Mesendoderm (in vitro differentiated cells): ENCODE measurements around the gene VEGFB.
A peak's percentile ranks its signal among the peaks of the same experiment; 100 is the strongest.
"Not testable (repeated sequence)": the region's sequence is repeated elsewhere in the genome, so short reads cannot be mapped to it uniquely, and the experiment has no call there.

Experiments used
- DNase-seq: peaks from one replicate; pipeline ENCODE4 v3.0.0; 2013
- H2AK5ac ChIP-seq: 2 replicates; pipeline ENCODE4 v1.6.1; 2013; ENCODE audit warnings: low read length, inconsistent platforms
- H2BK120ac ChIP-seq: 2 replicates; pipeline ENCODE4 v1.6.1; 2013; ENCODE audit warnings: low read depth, mild to moderate bottlenecking, low read length, moderate library complexity, mixed read lengths
- H2BK15ac ChIP-seq: replicated peaks from 2 replicates; pipeline ENCODE4 v1.6.1; 2013; ENCODE audit warnings: low read depth, mild to moderate bottlenecking, moderate library complexity
- H2BK5ac ChIP-seq: 2 replicates; pipeline ENCODE4 v1.6.1; 2013; ENCODE audit warnings: low read length, inconsistent platforms
- H3K18ac ChIP-seq: 2 replicates; pipeline ENCODE4 v1.6.1; 2013; ENCODE audit warnings: mild to moderate bottlenecking, low read length, mixed read lengths
- H3K23ac ChIP-seq: one replicate; pipeline ENCODE4 v1.6.1; 2013; ENCODE audit warnings: low read length
- H3K27ac ChIP-seq: 2 replicates; pipeline ENCODE4 v1.5.1; 2013; ENCODE audit warnings: low read depth, mild to moderate bottlenecking, inconsistent platforms, low read length, moderate library complexity
- H3K27me3 ChIP-seq: 2 replicates; pipeline ENCODE4 v1.6.1; 2013; ENCODE audit warnings: low read length, control low read depth, mild to moderate bottlenecking, inconsistent platforms; ENCODE audit not compliant: insufficient read depth, poor library complexity
- H3K36me3 ChIP-seq: 2 replicates; pipeline ENCODE4 v1.6.1; 2013; ENCODE audit warnings: low read length, inconsistent platforms; ENCODE audit not compliant: control insufficient read depth, insufficient read depth
- H3K4ac ChIP-seq: one replicate; pipeline ENCODE4 v1.6.1; 2013; ENCODE audit warnings: low read depth, mild to moderate bottlenecking, low read length, moderate library complexity
- H3K4me1 ChIP-seq: 2 replicates; pipeline ENCODE4 v1.6.1; 2013; ENCODE audit warnings: low read depth, low read length, inconsistent platforms; ENCODE audit not compliant: control insufficient read depth
- H3K4me2 ChIP-seq: 2 replicates; pipeline ENCODE4 v1.6.1; 2013; ENCODE audit warnings: low read length
- H3K4me3 ChIP-seq: 2 replicates; pipeline ENCODE4 v1.5.1; 2013; ENCODE audit warnings: mild to moderate bottlenecking, low read length
- H3K56ac ChIP-seq: one replicate; pipeline ENCODE4 v1.6.1; 2013; ENCODE audit warnings: low read length
- H3K79me1 ChIP-seq: 2 replicates; pipeline ENCODE4 v1.6.1; 2013; ENCODE audit warnings: low read length, inconsistent platforms
- H3K79me2 ChIP-seq: 2 replicates; pipeline ENCODE4 v1.6.1; 2013; ENCODE audit warnings: mild to moderate bottlenecking, low read length; ENCODE audit not compliant: control insufficient read depth, insufficient read depth
- H3K9ac ChIP-seq: 2 replicates; pipeline ENCODE4 v1.6.1; 2013; ENCODE audit warnings: low read length, inconsistent platforms
- H4K5ac ChIP-seq: one replicate; pipeline ENCODE4 v1.6.1; 2013; ENCODE audit warnings: low read length
- H4K8ac ChIP-seq: one replicate; pipeline ENCODE4 v1.6.1; 2013; ENCODE audit warnings: low read depth, mild to moderate bottlenecking, control low read depth, low read length, moderate library complexity
- WGBS: extraction: QIAGEN DNeasy Blood & Tissue Kit; methylation state at CpG from one replicate; pipeline ENCODE4 v1.1.7; 2013; ENCODE audit warnings: low lambda C conversion rate, missing lambda C conversion rate; ENCODE audit not compliant: insufficient coverage; ENCODE audit errors: extremely low coverage; 5-methylcytosine and 5-hydroxymethylcytosine counted together

The VEGFB gene

GRCh38 chr11:64245797-64246620 lies 11.6 kb downstream of the VEGFB start:
- DNase-seq = peak; percentile 91
- peak overlapping the region; percentile 64 for H2BK5ac ChIP-seq
- H3K79me1 ChIP-seq = peaks cover 7% of the 10 kb centered on the region
- peak overlapping the region; percentile 95 for H3K9ac ChIP-seq
- H3K4me1 ChIP-seq = peaks cover 12% of the 10 kb centered on the region
- H2AK5ac ChIP-seq = peak overlapping the region; percentile 86
- no CpG with 5 or more reads among the region's 46 CpGs for WGBS
- no peak overlapping the region for H4K5ac ChIP-seq
- peak overlapping the region; percentile 94 for H3K4me3 ChIP-seq
- H3K27ac ChIP-seq = peak overlapping the region; percentile 46
- H3K18ac ChIP-seq = peak overlapping the region; percentile 15
- H3K36me3 ChIP-seq = peaks cover 1% of the 10 kb centered on the region
- H3K4me2 ChIP-seq = peak overlapping the region; percentile 35
- peak overlapping the region; percentile 98 for H3K56ac ChIP-seq
- H2BK15ac ChIP-seq = no peak overlapping the region
- no peak overlapping the region for H4K8ac ChIP-seq
- peaks cover 23% of the 10 kb centered on the region for H3K79me2 ChIP-seq
- peak overlapping the region; percentile 75 for H3K23ac ChIP-seq
- no peaks in the 10 kb centered on the region for H3K27me3 ChIP-seq
- peak overlapping the region; percentile 0 for H2BK120ac ChIP-seq
- peak overlapping the region; percentile 44 for H3K4ac ChIP-seq

GRCh38 chr11:64246621-64246870 lies 12.2 kb downstream of the VEGFB start:
- H3K4me1 ChIP-seq = peaks cover 12% of the 10 kb centered on the region
- not testable (repeated sequence) for H4K8ac ChIP-seq, H3K4me2 ChIP-seq, H3K79me1 ChIP-seq, H3K36me3 ChIP-seq, H2AK5ac ChIP-seq, H2BK5ac ChIP-seq, H4K5ac ChIP-seq, H2BK15ac ChIP-seq, DNase-seq, H3K27me3 ChIP-seq, H2BK120ac ChIP-seq, H3K23ac ChIP-seq
- peak overlapping the region; percentile 98 for H3K56ac ChIP-seq
- H3K79me2 ChIP-seq = peaks cover 23% of the 10 kb centered on the region
- peak overlapping the region; percentile 95 for H3K9ac ChIP-seq
- H3K4ac ChIP-seq = peak overlapping the region; percentile 44
- H3K4me3 ChIP-seq = peak overlapping the region; percentile 94
- WGBS = no CpG with 5 or more reads among the region's 43 CpGs
- peak overlapping the region; percentile 22 for H3K27ac ChIP-seq
- peak overlapping the region; percentile 15 for H3K18ac ChIP-seq

- Histone ChIP-seq H3K79me2 (peaks cover 28% of the 10 kb centered on the region), H3K56ac (peak within 1 kb of the TSS; percentile 98), H3K4me2 (peak within 1 kb of the TSS; percentile 93), H2AK5ac (peak within 1 kb of the TSS; percentile 86), H3K18ac (peak within 1 kb of the TSS; percentile 15), H3K36me3 (peaks cover 1% of the 10 kb centered on the region), H4K5ac (no peak within 1 kb of the TSS), H2BK5ac (peak within 1 kb of the TSS; percentile 73), H3K4me1 (peaks cover 12% of the 10 kb centered on the region), H3K23ac (peak within 1 kb of the TSS; percentile 75), H2BK120ac (peak within 1 kb of the TSS; percentile 0), H3K27me3 (no peaks in the 10 kb centered on the region), H3K27ac (peak within 1 kb of the TSS; percentile 59), H3K4me3 (peak within 1 kb of the TSS; percentile 94), H4K8ac (no peak within 1 kb of the TSS), H2BK15ac (no peak within 1 kb of the TSS), H3K4ac (peak within 1 kb of the TSS; percentile 50), H3K79me1 (peaks cover 11% of the 10 kb centered on the region), H3K9ac (peak within 1 kb of the TSS; percentile 95)
- WGBS = no CpG with 5 or more reads among the region's 74 CpGs
- DNase-seq = peak; percentile 96
Observed at GRCh38 chr11:64246871-64247728, 12.7 kb downstream of the VEGFB start, which contains the start of gene PPP1R14B. PPP1R14B (minus strand) TSS chr11:64246943; CDS start chr11:64246673, 270 bp downstream.

GRCh38 chr11:64247729-64248531 lies 13.5 kb downstream of the VEGFB start:
- Histone ChIP-seq H4K8ac (no peak overlapping the region), H3K36me3 (peaks cover 1% of the 10 kb centered on the region), H3K23ac (no peak overlapping the region), H3K27me3 (no peaks in the 10 kb centered on the region), H3K79me2 (peaks cover 30% of the 10 kb centered on the region), H3K4me3 (no peak overlapping the region), H2AK5ac (peak overlapping the region; percentile 92), H2BK5ac (no peak overlapping the region), H3K27ac (no peak overlapping the region), H4K5ac (no peak overlapping the region), H3K9ac (peak overlapping the region; percentile 69), H3K4ac (peak overlapping the region; percentile 59), H2BK120ac (no peak overlapping the region), H3K4me2 (peak overlapping the region; percentile 32), H3K4me1 (peaks cover 12% of the 10 kb centered on the region), H3K56ac (peak overlapping the region; percentile 77), H3K79me1 (peaks cover 9% of the 10 kb centered on the region), H3K18ac (peak overlapping the region; percentile 15), H2BK15ac (no peak overlapping the region)
- no CpG with 5 or more reads among the region's 31 CpGs for WGBS
- no peak for DNase-seq

GRCh38 chr11:64248578-64248977 lies 14.2 kb downstream of the VEGFB start:
- Histone ChIP-seq H3K36me3 (no peaks in the 10 kb centered on the region), H2BK15ac (no peak overlapping the region), H3K56ac (peak overlapping the region; percentile 77), H3K4me2 (no peak overlapping the region), H4K8ac (no peak overlapping the region), H3K79me1 (peaks cover 9% of the 10 kb centered on the region), H2BK120ac (no peak overlapping the region), H3K27ac (no peak overlapping the region), H3K4me3 (no peak overlapping the region), H2BK5ac (no peak overlapping the region), H3K27me3 (no peaks in the 10 kb centered on the region), H3K79me2 (peaks cover 28% of the 10 kb centered on the region), H3K9ac (peak overlapping the region; percentile 69), H4K5ac (no peak overlapping the region), H3K4ac (peak overlapping the region; percentile 59), H3K18ac (no peak overlapping the region), H3K23ac (no peak overlapping the region), H3K4me1 (peaks cover 12% of the 10 kb centered on the region), H2AK5ac (peak overlapping the region; percentile 92)
- DNase-seq = peak; percentile 54
- WGBS = no CpG with 5 or more reads among the region's 7 CpGs
